DMS53 (cell line): ENCODE results near the gene PGAM2.

ENCODE experiments used
- DNase-seq: peaks from one replicate; lab custom pipeline; 2025; lab: John Stamatoyannopoulos, UW

PGAM2 gene

DNA sequence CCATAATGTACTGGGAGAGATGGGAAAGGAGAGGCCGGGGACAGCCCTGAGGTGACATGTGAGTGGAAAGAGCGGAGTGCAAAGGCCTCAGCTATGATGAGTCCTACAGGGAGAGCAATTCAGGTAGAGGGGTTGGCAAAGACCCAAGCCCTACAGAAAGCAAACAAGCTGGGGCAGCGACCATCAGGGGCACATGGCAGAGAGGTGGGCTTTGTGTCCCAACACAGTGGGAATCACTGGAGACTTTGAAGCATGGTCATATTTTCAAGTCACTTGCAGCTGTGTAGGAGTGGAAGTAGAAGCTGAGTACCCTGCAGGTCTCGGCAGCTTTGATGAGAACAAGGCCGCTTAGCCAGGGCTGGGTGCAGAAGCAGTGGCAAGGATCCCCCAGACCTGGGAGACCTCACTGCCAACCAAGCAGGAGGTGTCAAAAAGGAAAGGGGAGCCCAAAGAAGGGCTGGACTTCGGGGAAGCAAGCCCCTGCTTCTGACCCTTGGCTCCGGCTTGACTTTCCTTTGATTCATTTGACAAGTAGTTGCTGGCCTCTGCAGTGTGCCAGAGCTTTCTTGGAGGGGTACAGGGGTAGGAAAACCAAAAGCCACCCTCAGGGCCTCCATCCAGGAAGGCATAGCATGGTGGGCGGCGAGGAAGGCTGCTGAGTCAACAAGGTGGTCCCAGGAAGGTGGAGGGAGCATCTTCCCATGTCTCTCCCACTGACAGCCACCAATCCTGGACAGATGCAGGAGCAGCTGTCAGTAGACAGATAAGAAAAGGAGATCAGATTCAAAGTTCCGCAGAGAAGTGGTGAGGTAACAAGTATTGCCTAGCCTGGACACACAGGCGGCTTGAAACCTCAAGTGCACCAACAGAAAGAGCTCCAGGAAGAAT, 1.9 kb upstream of the PGAM2 start:
- peak; percentile 45 for DNase-seq

DNA sequence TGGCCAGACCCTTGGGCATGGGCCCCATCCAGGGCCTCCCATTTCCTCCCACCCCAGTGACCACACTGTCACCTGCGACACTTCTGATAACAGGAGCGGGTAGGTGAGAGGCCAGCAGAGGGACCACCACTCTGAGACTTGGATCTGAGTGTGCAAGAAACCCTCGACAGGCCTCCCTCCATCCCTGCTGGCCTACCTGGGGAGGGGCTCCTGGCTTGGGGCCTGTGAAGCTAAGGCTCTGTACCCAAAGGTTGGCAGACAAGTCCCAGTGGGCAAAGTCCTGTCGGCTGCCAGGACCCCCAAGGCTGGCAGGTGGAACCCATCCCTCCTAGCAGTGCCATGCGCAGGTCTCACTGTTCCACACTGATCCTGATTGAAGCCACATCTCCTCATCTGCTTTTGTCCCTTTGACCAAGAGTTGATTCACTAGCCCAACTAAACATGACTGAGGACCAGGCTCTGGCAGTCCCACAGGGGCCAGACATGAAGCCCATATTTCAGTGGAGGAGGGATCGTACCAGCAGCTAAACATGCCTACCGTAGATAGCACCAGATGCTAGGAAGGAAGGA, 1.2 kb upstream of the PGAM2 start:
- no peak for DNase-seq

DNA sequence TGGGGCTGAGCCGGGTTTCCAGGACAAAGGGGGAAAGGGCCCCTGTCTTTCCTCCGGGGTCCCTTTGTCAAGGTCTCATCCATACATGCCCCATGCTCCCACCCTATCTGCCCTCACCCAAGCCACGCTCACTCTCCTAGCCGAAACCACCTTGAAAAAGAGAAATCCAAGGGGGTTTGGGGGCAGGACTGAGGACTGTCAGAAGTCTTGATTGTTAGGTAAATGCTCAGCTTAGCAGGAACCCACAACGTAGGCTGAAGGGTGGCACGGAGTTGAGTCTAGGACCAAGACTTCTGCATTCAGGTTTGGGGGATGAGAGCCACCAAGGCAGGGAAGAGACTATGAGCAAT, 719 bp upstream of the PGAM2 start:
- DNase-seq = no peak

DNA sequence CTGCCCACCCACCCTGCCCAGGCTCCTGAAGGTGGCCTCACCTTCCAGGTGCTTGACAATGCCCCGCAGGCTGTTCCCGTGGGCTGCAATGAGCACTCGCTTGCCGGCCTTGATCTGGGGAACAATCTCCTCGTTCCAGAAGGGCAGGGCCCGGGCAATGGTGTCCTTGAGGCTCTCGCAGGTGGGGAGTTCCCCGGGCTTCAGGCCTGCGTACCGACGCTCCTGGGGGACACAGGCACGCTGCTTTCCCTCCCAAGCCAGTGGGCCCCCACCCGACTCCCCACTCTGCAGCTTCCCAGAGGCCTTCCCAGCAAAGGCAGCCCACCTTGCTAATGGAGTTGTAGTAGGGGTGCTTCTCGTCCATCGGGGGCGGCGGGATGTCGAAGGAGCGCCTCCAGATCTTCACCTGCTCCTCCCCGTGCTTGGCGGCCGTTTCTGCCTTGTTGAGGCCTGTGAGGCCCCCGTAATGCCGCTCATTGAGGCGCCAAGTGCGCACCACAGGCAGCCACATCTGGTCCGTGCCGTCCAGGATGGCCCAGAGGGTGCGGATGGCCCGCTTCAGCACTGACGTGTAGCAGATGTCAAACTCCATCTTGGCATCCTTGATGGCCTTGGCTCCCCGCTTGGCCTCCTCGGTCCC, 456 bp downstream of the PGAM2 start:
- no peak for DNase-seq

DNA sequence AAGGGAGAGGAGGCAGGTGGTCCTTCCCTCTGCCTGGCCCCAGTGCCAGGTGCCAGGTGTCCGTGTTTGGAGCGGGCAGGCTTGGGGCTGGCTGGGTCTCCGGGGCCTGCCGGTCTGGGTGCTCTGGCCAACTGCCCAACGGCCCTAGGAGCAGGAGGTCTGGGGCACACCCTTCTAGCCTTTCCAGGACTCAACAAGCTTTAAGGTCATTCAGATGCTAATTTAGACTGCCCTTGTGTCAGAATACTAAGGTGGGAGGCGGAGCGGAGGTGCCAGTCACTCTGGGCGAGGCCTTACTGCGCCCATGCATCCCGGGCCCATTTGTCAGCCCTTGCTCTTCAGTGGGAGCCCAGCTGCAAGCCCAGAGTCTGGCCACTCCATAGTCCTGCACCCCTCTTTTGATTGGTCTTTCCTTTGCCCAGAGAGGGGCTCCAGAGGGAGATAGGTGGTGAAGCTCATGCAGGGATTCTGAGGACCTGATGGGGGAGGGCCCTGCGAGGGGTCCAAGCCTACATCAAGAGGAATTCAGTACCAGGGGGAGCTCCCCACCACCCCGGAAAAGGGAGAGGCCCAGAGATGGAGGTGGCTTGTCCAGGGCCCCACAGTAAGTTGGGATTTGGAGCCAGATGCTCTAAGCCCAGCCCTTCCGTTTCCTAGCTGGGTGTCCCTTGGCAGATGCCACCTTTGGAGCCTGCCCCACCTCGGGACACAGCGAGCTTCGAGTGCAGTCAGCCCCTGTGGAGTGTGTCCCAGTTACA, 1.3 kb downstream of the PGAM2 start:
- DNase-seq = no peak

DNA sequence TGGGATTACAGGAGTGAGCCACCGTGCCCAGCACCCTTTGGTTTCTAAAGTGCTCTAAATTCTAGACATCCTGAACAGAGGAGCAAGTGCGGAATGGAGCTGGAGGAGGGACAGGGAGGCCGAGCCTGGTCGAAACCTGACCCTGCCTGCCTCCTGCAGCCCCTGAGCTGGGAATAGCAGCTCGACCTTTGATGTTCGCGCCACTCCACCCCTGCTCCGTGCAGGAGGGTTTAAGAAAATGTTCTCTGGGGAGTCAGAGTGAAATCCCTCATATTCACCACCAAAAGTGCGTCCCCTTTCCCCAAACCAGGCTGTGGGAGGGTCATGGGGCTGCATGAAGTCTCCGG, 1.8 kb downstream of the PGAM2 start:
- no peak for DNase-seq

DNA sequence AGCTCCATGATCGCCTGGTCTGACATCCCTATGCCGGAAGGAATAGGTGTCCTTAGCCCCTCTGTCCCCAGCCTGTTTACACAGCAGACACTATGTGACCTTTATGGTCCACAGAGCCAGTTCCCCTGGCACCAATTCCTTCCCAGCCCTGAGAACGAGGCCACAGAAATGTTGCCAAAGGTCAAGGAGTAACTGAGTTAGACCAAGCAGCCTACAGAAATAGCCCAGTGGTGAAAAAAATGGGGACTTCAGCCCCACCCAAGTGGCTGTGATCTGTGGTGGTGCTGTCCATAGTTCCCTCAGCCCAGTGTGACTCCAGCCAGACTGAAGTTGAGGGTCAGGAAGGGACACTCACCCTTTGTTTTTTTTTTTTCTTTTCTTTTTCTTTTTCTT, 2.5 kb downstream of the PGAM2 start:
- DNase-seq = no peak

DNA sequence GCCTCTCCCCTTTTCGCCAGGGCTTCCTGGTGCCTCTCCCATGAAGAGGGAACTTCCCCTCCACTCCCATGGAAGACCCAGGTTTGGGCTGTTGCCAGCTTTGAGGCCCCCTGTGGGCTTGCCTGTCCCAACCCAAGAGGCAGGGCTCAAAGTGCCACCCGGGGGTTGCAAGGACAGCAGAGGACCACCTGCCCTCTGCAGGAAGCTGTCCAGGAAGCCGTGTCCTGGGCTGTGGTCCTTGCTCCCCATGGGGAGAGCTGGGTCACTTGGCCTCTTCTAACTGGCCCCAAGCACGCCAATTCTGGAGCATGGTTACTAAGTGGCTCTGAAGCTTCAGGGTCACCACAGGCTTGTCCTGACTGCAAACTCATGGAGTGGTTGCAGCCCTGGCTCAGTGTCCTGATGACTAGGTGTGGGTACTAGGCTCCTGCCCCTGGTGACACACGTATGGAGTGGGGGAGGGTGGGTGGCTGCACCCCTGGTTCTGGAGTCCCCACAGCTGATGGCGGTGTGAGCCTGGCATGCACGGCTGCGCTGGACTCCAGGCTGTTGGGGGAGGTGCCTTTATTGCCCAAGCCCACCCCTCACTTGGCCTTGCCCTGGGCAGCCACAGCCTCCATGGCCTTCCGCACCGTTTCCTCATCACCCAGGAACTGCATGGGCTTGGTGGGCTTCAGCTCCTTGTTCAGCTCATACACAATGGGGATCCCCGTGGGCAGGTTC, 3.0 kb downstream of the PGAM2 start:
- DNase-seq = no peak

DNA sequence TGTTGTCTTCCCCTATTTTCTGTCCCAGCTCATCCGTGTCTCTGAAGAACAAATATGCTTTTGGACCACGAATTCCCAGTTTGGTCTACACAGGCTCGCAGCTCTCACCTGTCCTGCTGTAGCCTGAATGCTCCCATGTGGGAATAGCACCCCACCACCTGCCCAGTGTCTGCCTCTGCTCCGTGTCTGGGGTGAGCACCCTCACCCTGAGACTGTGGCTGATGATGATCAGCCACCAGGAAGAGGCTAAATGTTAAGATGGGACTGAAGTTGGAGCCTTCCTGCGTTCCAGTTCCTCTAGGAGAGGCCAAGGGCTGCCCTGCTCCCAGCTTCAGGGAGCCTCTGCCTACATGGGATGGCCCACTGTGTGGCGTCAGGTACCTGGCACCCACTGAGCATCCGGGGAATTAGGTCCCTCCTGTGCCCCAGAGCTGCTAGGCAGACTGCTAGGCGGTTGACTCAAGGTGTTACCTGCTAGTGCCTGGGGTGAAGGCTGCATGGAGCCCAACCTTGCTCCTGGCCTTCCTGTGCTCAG, 3.7 kb downstream of the PGAM2 start:
- DNase-seq = no peak

DNA sequence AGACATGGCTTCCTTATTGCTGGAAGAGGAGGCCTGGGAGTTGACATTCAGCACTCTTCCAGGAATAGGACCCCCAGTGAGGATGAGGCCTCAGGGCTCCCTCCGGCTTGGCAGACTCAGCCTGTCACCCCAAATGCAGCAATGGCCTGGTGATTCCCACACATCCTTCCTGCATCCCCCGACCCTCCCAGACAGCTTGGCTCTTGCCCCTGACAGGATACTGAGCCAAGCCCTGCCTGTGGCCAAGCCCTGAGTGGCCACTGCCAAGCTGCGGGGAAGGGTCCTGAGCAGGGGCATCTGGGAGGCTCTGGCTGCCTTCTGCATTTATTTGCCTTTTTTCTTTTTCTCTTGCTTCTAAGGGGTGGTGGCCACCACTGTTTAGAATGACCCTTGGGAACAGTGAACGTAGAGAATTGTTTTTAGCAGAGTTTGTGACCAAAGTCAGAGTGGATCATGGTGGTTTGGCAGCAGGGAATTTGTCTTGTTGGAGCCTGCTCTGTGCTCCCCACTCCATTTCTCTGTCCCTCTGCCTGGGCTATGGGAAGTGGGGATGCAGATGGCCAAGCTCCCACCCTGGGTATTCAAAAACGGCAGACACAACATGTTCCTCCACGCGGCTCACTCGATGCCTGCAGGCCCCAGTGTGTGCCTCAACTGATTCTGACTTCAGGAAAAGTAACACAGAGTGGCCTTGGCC, 4.3 kb downstream of the PGAM2 start:
- DNase-seq = no peak

DNA sequence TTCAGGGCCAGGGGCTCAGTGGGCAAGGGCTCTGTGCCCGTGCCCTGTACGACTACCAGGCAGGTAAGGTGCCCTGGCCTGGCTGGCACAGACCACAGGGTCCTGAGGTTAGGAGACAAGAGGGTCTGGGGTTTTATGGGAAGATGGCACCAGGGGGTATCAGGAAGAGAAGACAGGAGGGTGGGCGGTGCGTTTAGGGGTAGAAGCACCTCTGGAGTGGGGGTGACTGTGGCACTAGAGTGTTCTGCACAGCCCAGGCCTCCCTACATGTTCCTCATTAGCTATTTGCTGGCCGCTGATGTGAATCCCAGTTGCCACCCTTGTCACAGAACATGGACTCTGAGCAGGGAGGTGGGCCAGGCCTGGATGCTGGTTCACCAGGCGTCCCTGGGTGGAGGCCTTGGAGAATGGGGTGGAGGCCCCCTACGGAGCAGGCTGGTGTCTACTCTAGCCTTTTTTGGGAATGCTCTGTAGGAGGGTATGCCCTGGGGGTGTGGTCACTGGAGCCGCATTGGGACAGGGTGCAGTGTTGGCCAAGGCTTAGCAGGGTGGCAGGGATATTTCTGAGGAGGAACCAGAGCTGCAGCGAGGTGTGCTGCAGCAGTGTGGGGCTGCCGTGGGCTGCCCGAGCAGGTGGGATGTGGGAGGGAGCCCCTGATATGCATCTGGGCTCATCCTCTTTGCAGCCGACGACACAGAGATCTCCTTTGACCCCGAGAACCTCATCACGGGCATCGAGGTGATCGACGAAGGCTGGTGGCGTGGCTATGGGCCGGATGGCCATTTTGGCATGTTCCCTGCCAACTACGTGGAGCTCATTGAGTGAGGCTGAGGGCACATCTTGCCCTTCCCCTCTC, 5.0 kb downstream of the PGAM2 start:
- DNase-seq = no peak

DNA sequence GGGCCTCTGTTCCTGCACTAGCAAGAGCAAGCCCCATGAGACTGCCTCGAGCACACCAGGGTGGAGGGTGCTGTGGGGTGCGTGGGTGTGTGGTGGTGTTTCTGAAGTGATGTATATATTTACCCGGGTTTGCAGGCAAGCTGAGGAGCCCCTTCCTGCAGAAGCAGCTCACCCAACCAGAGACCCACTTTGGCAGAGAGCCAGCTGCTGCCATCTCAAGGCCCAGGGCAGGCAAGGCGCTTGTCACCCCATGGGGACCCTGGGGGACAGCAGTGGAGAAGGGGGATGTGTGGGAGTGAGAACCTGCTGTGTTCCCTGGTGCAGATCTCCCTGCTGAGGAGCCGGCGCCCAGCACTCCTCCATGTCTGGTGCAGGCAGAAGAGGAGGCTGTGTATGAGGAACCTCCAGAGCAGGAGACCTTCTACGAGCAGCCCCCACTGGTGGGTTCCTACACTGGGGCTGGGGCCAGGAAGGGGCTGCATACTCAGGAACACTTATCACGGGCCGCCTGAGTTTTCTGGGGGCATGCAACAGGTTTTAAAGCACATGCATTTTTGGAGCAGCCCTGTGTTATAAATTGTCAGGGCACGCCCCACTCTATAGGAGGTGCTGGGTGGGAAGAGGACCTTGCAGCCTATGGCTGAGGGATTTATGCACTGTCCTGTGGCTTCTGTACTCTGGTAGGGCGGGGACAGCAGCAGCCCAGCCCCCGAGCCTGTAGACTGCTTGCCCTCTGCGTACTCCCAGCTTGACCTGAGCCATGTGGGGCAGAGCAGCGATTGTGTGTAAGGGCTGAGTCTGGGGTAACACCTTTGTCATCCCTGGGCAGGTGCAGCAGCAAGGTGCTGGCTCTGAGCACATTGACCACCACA, 5.9 kb downstream of the PGAM2 start:
- DNase-seq = no peak

DNA sequence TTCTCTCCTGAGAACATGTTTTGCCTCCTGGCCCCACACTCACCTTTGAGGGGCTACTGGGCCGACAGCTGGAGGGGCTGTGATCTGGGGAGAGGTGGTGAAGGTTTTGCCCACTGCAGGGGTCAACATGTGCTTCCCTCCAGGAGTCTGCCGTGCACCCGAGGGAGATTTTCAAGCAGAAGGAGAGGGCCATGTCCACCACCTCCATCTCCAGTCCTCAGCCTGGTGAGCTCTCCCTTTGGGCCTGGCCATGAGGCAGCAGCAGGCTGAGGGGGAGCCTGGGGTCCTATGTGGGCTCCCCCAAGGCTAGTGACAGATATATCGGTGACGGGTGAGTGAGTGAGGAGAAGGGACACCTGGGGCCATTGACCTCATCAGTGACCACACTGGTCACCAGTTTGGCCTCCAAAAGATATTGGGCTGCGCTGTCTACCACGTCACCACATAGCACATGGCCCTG, 6.6 kb downstream of the PGAM2 start:
- DNase-seq = no peak

DNA sequence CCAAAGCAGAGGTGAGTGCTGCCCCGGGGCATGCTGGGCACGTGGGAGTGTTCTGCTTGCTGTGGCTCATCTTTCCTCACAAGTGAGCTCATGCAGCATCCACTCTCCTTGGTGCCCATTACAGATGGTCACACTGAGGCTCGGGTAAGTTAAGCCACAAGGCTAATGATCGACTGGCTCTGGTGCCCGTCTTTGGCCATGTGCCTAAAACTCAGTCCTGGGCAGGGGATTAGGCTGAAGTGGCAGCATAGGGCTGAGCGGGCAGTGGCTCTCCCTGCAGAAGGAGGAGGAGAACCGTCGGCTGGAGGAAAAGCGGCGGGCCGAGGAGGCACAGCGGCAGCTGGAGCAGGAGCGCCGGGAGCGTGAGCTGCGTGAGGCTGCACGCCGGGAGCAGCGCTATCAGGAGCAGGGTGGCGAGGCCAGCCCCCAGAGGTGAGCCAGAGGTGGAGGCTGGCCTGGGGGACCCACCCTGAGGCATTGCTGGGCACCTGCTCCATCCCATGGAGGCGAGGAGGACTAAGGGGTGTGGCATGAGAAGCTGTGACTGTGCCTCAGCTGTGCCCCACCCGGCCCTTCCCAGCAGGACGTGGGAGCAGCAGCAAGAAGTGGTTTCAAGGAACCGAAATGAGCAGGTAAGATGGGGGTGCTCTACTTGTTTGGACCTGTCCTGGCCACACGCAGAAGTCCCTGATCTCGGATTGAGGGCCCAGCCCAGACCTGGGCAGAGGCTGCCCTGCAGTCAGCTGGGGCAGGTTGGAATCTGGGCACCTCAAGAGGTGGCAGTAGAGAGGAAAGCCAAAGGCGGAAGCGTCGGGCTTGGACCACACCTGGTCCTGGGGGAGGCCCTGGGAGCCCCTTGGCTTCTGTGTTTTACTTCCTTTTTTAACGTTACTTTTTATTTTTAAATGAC, 7.3 kb downstream of the PGAM2 start:
- no peak for DNase-seq

DNA sequence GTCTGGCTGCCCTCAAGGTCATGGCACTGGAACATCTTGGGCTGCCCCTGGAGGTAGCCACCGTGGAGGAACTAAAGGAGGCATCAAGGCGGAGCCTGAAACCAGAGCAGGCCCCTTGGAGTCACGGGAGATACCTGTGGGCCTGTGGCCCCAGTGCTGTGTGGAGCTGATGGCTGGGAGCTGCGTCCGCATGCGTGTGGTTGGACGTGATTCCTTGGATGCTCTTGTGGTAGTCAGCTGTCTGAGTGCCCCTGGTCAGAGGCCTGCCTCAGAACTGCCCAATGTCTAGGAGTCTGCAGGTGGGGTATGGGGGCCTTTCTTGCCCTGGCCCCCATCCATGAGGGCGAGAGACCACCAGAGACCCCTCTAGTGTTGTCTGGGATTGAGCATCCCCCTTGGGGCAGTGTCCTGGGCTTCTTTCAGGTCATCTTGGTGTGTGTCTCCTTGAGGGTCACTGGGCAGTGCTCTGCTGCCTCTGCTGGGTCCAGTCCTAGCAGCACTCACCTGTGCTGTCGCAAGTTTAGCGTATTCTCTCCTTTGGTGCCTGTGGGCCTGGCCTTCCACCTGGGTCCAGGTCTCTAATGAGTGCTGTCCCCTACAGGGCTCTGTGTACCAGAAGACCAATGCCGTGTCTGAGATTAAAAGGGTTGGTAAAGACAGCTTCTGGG, 8.1 kb downstream of the PGAM2 start:
- DNase-seq = no peak

DNA sequence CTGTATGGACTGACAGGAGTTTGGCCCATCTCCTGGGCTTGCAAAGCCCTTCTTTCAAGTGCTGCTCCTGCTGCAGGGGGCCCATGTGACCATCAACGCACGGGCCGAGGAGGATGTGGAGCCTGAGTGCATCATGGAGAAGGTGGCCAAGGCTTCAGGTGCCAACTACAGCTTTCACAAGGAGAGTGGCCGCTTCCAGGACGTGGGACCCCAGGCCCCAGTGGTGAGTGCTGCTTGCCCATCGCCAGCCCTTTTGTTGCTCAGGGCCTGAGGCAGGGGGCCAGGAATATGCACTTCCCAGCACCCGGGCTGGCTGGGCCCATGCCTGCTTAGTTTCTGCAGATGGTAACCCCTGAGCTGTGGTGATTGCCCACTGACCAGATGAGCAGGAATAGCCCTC, 8.7 kb downstream of the PGAM2 start:
- DNase-seq = no peak

DNA sequence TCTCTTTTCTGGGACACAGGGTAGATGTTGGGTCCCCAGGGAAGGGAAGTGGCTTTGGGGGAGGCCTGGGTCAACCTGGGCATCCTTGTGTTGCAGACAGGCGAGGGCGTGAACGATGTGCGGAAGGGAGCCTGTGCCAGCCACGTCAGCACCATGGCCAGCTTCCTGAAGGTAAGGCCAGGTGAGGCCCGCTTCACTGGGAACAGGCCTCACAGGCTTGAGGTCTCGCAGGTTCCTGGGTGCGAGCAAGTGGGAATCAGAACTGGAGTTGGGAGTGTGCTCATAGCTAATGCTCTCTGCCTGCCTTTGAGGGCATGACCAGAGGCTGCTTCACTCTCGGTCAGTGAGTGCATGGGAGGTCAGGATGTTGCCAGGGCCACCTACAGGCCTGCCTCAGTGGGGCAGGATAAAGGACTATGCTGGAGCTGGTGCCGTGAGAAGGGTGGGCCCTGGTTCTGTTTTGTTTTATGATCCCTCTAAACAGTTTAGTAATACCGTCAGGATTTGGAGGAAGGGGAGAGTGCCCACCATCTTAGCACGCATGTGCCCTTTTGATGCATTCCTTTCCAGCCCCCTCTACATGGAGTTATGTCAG, 12.5 kb downstream of the PGAM2 start:
- DNase-seq = no peak
